ENCODE data around the gene CCDC68. TPM values are rescaled to one million over a fixed set of nuclear protein-coding genes. Genes with fewer than 3 reads are reported as not detected.

Gene CCDC68
- total and polyA plus RNA-seq, 2 of the 8 experiments (the other 6 are each of a cell fraction or from before 2014, with no cell fraction given): 0.06 to 0.80 TPM

GRCh38 chr18:54962919-54963645, 3.8 kb upstream of the CCDC68 start:
- Histone ChIP-seq H3K27me3 (replicated peaks in 1 of 4; ENCODE audit: control insufficient read depth in 3 of 4, extremely low read depth in 1 of 4, insufficient read depth in 3 of 4, low read length in 3 of 4) (0 out of 7 replicates have a peak, but pooled peaks cover 0 to 3% (median 0%) of the 10 kb centered on the region in 4 experiments), H4K8ac (ENCODE audit: extremely low read depth, insufficient read depth, low read length) (no peak overlapping the region), H3K27ac (ENCODE audit: low read depth, low read length) (no peak overlapping the region), H4K20me1 (replicated peaks in 1 of 2; ENCODE audit: control insufficient read depth in 1 of 2, insufficient read depth in 2 of 2, low read length in 2 of 2) (no peaks in the 10 kb centered on the region), H3K4me2 (ENCODE audit: insufficient read depth in 1 of 2, low read depth in 2 of 2, low read length in 2 of 2) (no peak overlapping the region), H2BK5ac (ENCODE audit: low read depth, low read length) (no peak overlapping the region), H3K14ac (ENCODE audit: insufficient read length) (no peak overlapping the region), H3K79me2 (ENCODE audit: control insufficient read depth in 1 of 2, insufficient read depth in 2 of 2, low read length in 2 of 2) (no peaks in the 10 kb centered on the region), H3K23me2 (ENCODE audit: low read depth, low read length) (0 out of 2 replicates have a peak, but pooled peaks cover 4% of the 10 kb centered on the region), H2BK120ac (replicated peaks; ENCODE audit: low read depth, low read length) (no peak overlapping the region), H2BK12ac (ENCODE audit: low read depth, low read length) (no peak overlapping the region), H3K79me1 (ENCODE audit: low read depth, low read length) (no peaks in the 10 kb centered on the region), H3K4me3 (ENCODE audit: extremely low read depth in 1 of 4, insufficient read depth in 2 of 4, low read depth in 3 of 4, low read length in 4 of 4) (no peak overlapping the region), H2AK5ac (ENCODE audit: low read depth, low read length) (no peak overlapping the region), H2BK20ac (ENCODE audit: low read length) (no peak overlapping the region), H3K23ac (ENCODE audit: insufficient read length) (no peak overlapping the region), H4K5ac (ENCODE audit: insufficient read length, low read depth, low read length) (no peak overlapping the region), H3K4me1 (replicated peaks in 1 of 4; ENCODE audit: control insufficient read depth in 3 of 4, insufficient read depth in 4 of 4, low read length in 3 of 4) (no peaks in the 10 kb centered on the region), H3K56ac (replicated peaks; ENCODE audit: insufficient read length, low read depth, low read length) (no peak overlapping the region), H3K18ac (ENCODE audit: extremely low read depth, low read length) (no peak overlapping the region), H3K9ac (replicated peaks in 1 of 4; ENCODE audit: extremely low read depth in 1 of 4, low read depth in 3 of 4, low read length in 3 of 4) (no peak overlapping the region), H3K4ac (replicated peaks; ENCODE audit: insufficient read length, low read depth, low read length) (no peak overlapping the region), H3K9me3 (ENCODE audit: insufficient read depth in 2 of 2, low read depth in 1 of 2, low read length in 1 of 2) (no peaks in the 10 kb centered on the region), H2BK15ac (ENCODE audit: low read length) (no peak overlapping the region), H4K91ac (replicated peaks; ENCODE audit: insufficient read length, low read length) (no peak overlapping the region), H2AFZ (ENCODE audit: low read length) (no peak overlapping the region), H3K36me3 (ENCODE audit: control insufficient read depth in 2 of 4, insufficient read depth in 4 of 4, low read length in 3 of 4) (no peaks in the 10 kb centered on the region)
- ChIA-PET POLR2A (ENCODE audit: partially characterized antibody) (interaction anchor here (0.6 kb wide), 1 partner anchor 321 kb away, joined by 3 read pairs; no protein-coding TSS in a partner anchor), CTCF (ENCODE audit: partially characterized antibody) (interaction anchor here (0.6 to 1.0 kb wide), 3 partner anchors 20 to 273 kb away, joined by 3 to 4 read pairs (median 3); no protein-coding TSS in a partner anchor)
- DNase-seq (ENCODE audit: low read depth in 1 of 2, low spot score in 2 of 2) (no peak), FAIRE-seq (no peak)
- WGBS, 2 experiments (ENCODE audit: extremely low coverage in 1 of 2, insufficient coverage in 1 of 2, insufficient read length in 1 of 2, insufficient replicate concordance in 2 of 2, low coverage in 1 of 2, low lambda C conversion rate in 2 of 2, missing lambda C conversion rate in 1 of 2): 90% methylated on average over 9 of the region's 9 CpGs; no CpG with 5 or more reads in 1 of the 2 experiments
- no peak for TF ChIP-seq PHF8 (conservative IDR thresholded peaks at IDR 0.05; ENCODE audit: low read depth, low read length)
- TF ChIP-seq SRF (IDR thresholded peaks at IDR 0.05; ENCODE audit: low read depth, low read length): no peak
- no peak for TF ChIP-seq CEBPB (IDR thresholded peaks at IDR 0.05; ENCODE audit: low read depth, low read length)

Data from H1 (cell line).